Heart right ventricle (tissue), 16 donors: ENCODE measurements around the gene HEPACAM2. TPM values are rescaled to one million over a fixed set of nuclear protein-coding genes. Genes with fewer than 3 reads are reported as not detected.
A peak's percentile ranks its signal among the peaks of the same experiment; 100 is the strongest.

Source experiments
- ATAC-seq, 8 donors: fragments of 200-7000 bp; cut with Tn5 transposase; one replicate each; pipeline ENCODE4 v1.9.1; 2020; ENCODE audit warnings: mild to moderate bottlenecking in 8 of 8, moderate library complexity in 8 of 8, moderate number of reproducible peaks in 1 of 8
- DNase-seq, 2 donors: peaks; one replicate each; pipeline ENCODE4 v3.0.0-alpha.2; 2020
- H3K27ac ChIP-seq, 10 donors: fragments of 200-600 bp; sonication (generic) in 2 of 10; one replicate each; pipeline versions ENCODE4 v1.5.0 to v1.8.0; 2020 to 2022; ENCODE audit warnings: mild to moderate bottlenecking in 3 of 10
- H3K27me3 ChIP-seq, 7 donors: fragments of 200-600 bp; one replicate each; pipeline ENCODE4 v1.8.0; 2021 to 2022; ENCODE audit warnings: mild to moderate bottlenecking in 2 of 7
- H3K36me3 ChIP-seq, 9 donors: fragments of 200-600 bp; sonication (generic) in 1 of 9; one replicate each; pipeline versions ENCODE4 v1.5.0 to v1.8.0; 2020 to 2022; ENCODE audit warnings: mild to moderate bottlenecking in 2 of 9
- H3K4me1 ChIP-seq, 9 donors: fragments of 200-600 bp; sonication (generic) in 1 of 9; one replicate each; pipeline versions ENCODE4 v1.5.0 to v1.8.0; 2020 to 2022; ENCODE audit warnings: mild to moderate bottlenecking in 4 of 9
- H3K4me3 ChIP-seq, 10 donors: fragments of 200-600 bp; sonication (generic) in 2 of 10; one replicate each; pipeline versions ENCODE4 v1.5.0 to v1.8.0; 2020 to 2022; ENCODE audit warnings: mild to moderate bottlenecking in 7 of 10, moderate library complexity in 2 of 10
- H3K9me3 ChIP-seq, 11 donors: fragments of 200-600 bp in 10 of 11; sonication (generic) in 2 of 11; one replicate each; pipeline versions ENCODE4 v1.5.0 to v1.8.0; 2013 to 2022; ENCODE audit warnings: mild to moderate bottlenecking in 2 of 11, control low read depth in 1 of 11, moderate library complexity in 1 of 11
- CTCF ChIP-seq, 9 donors: fragments of 200-600 bp; sonication (generic) in 2 of 9; IDR thresholded peaks; one replicate each; pipeline versions ENCODE4 v1.5.0 to v1.8.0; 2021 to 2022; ENCODE audit warnings: antibody characterized with exemption in 9 of 9, mild to moderate bottlenecking in 5 of 9, moderate library complexity in 1 of 9
- WGBS, 2 donors: extraction: QIAGEN DNeasy Blood & Tissue Kit; methylation state at CpG; one replicate each; pipeline ENCODE4 v1.1.7; 2013; ENCODE audit warnings: inconsistent platforms in 1 of 2; 5-methylcytosine and 5-hydroxymethylcytosine counted together
- intact Hi-C, 10 donors: fragments of 100-400 bp; cut with DNase I; formaldehyde crosslinking; loops; one replicate each; pipeline versions ENCODE4 v1.11.1 to v1.14.2; 2022
- polyA plus RNA-seq, 2 donors: library from polyadenylated mRNA; stranded (reverse); fragments of 200-250 nt; gene quantifications; one replicate each; pipeline ENCODE4 v1.2.3, GENCODE V29; 2013
- total RNA-seq, 10 donors: library from RNA; stranded (reverse); fragmentation: NEBNext Ultra II Directional in 3 of 10; extraction: Animal tissue kit (Norgen Biotek cat#: 25700) in 3 of 10; gene quantifications; one replicate each; pipeline versions ENCODE4 v1.2.1 to v1.2.4, GENCODE V29; 2021 to 2023
- donor health status: Arrhythmogenic right ventricular cardiomyopathy.
- donor health status: ischemic (EF 13 %, LVEDD 7.1; RV severe dilation, severe dysfunction).
- donor health status: healthy with polysubstance abuse.
- donor health status: DM: no; HTN: yes; CAD: no.
- donor health status: DM: no; HTN: no; CAD: no.
- donor health status: ischemic (EF 25% LVEDD 6.9; RV normal size, moderate dysfunction).
- donor health status: ischemic (EF 25% LVEDD 5.7; RV mildly dilated, moderate dysfunction).
- donor health status: healthy.
- donor health status: DM: yes; HTN: yes; CAD: no.
- donor health status: Ischemic cardiomyopathy.
- donor health status: ischemic (EF 35%, LVEDD 5.7; RV mildly dilated, moderate dysfunction).
- donor health status: nonischemic (EF 11% LVEDD 7.7; RV severe dilation, severe dysfunction).
- donor health status: DM: yes; HTN: yes; CAD: no.
- donor health status: PGD.
- donor health status: ischemic (EF 29% LVEDD 5.4; RV normal size, mild dysfunction).
- donor health status: nonischemic (EF 23%, LVEDD 6.1; RV moderate dilation, normal function).

HEPACAM2 gene
- total and polyA plus RNA-seq, 12 donors = 0.19 to 0.24 TPM; not detected in 10

GRCh38 chr7:93249491-93250148, 23.4 kb upstream of the HEPACAM2 start:
- H3K27ac ChIP-seq = no peak overlapping the region
- no peak overlapping the region for H3K4me3 ChIP-seq
- DNase-seq (no peak), ATAC-seq (peak in 1 of 8 donors; percentile 44)
- intact Hi-C loops = loop anchor here in 3 of 10 donors (5.0 to 10.0 kb wide), 3 partner anchors 303 to 1185 kb away; no protein-coding TSS in a partner anchor
- peaks cover 0 to 7% (median 0%) of the 10 kb centered on the region in 9 donors for H3K4me1 ChIP-seq
- no peak for TF ChIP-seq CTCF (IDR thresholded peaks at IDR 0.05)
- WGBS, 2 donors = 43 to 48% methylated on average over 5 of the region's 5 CpGs
- no peaks in the 10 kb centered on the region for H3K27me3 ChIP-seq
- H3K36me3 ChIP-seq = peaks cover 0 to 13% (median 0%) of the 10 kb centered on the region in 9 donors
- H3K9me3 ChIP-seq = no peaks in the 10 kb centered on the region

GRCh38 chr7:93245525-93246432, 19.5 kb upstream of the HEPACAM2 start:
- no peak for ATAC-seq
- no peak overlapping the region for H3K4me3 ChIP-seq

GRCh38 chr7:93242106-93242505, 15.8 kb upstream of the HEPACAM2 start:
- intact Hi-C loops = loop anchor here in 2 of 10 donors (10.0 kb wide), 2 partner anchors 313 to 1193 kb away; no protein-coding TSS in a partner anchor
- peaks cover 0 to 25% (median 4%) of the 10 kb centered on the region in 9 donors for H3K36me3 ChIP-seq
- DNase-seq (no peak), ATAC-seq (no peak)
- H3K9me3 ChIP-seq = no peaks in the 10 kb centered on the region
- peaks cover 0 to 7% (median 0%) of the 10 kb centered on the region in 9 donors for H3K4me1 ChIP-seq
- H3K4me3 ChIP-seq = no peak overlapping the region
- no peak overlapping the region for H3K27ac ChIP-seq
- TF ChIP-seq CTCF (IDR thresholded peaks at IDR 0.05) = no peak
- WGBS, 2 donors = 88 to 91% methylated on average over 3 of the region's 3 CpGs
- H3K27me3 ChIP-seq = no peaks in the 10 kb centered on the region

More at GRCh38 chr7:93245525-93246432, 19.5 kb upstream of the HEPACAM2 start:
- TF ChIP-seq CTCF (IDR thresholded peaks at IDR 0.05) = peak; percentile 33 to 73 (median 63)
- Histone ChIP-seq H3K27ac (no peak overlapping the region), H3K27me3 (no peaks in the 10 kb centered on the region), H3K36me3 (peaks cover 0 to 13% (median 0%) of the 10 kb centered on the region in 9 donors), H3K9me3 (no peaks in the 10 kb centered on the region), H3K4me1 (peaks cover 0 to 7% (median 0%) of the 10 kb centered on the region in 9 donors)
- WGBS, 2 donors = 57 to 63% methylated on average over 9 of the region's 9 CpGs
- DNase-seq = no peak
- intact Hi-C loops = loop anchor here in 3 of 10 donors (5.0 to 10.0 kb wide), 3 partner anchors 307 to 1189 kb away; no protein-coding TSS in a partner anchor

- DNase-seq (no peak), ATAC-seq (no peak)
- WGBS, 2 donors = 82 to 85% methylated on average over 4 of the region's 4 CpGs
- H3K27ac ChIP-seq = no peak overlapping the region
- H3K27me3 ChIP-seq = no peaks in the 10 kb centered on the region
- intact Hi-C loops = loop anchor here in 3 of 10 donors (10.0 kb wide), 3 partner anchors 125 to 1195 kb away; partner anchors contain the start of gene SAMD9 (in 1 of the 3)
- H3K4me3 ChIP-seq = no peak overlapping the region
- no peaks in the 10 kb centered on the region for H3K4me1 ChIP-seq
- H3K9me3 ChIP-seq = no peaks in the 10 kb centered on the region
- peaks cover 0 to 25% (median 4%) of the 10 kb centered on the region in 9 donors for H3K36me3 ChIP-seq
- no peak for TF ChIP-seq CTCF (IDR thresholded peaks at IDR 0.05)
Measured at GRCh38 chr7:93239824-93240223, 13.6 kb upstream of the HEPACAM2 start.
